ENCODE results near the gene CALN1. TPM values are rescaled to one million over a fixed set of nuclear protein-coding genes. Genes with fewer than 3 reads are reported as not detected.

CALN1 gene
- total and polyA plus RNA-seq, 4 donors = 0.02 to 0.91 (median 0.03) TPM

DNA sequence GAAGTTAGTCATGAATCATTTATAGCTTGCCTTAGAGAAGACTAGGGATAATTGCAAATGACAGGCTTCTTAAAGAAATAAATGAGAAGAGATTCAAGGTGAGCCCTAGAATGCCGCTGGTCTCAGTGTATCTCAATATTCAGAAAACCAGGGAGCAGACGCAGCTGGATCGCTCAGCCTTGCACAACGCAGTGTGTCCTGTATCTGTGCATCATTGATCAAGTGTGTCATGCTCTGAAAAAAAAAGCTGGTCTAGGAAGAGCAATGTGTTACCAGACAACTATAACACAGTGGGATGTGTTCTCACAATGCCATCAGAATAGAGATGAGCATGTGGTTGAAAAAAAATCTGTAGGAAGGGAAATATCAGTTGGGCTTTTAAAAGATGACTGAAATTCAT is 230.1 kb downstream of the CALN1 start:
- Histone ChIP-seq H3K9ac (ENCODE audit: insufficient read depth in 1 of 2, low read length in 2 of 2) (no peak overlapping the region), H3K27me3 (ENCODE audit: control insufficient read depth in 3 of 3, insufficient read depth in 3 of 3, low read length in 2 of 3) (no peaks in the 10 kb centered on the region), H3K4me1 (ENCODE audit: control insufficient read depth in 5 of 5, insufficient read depth in 5 of 5, low read length in 5 of 5) (no peaks in the 10 kb centered on the region), H3K9me3 (ENCODE audit: control insufficient read depth in 4 of 4, insufficient read depth in 3 of 4, low read length in 3 of 4) (no peaks in the 10 kb centered on the region), H3K4me3 (no peak overlapping the region), H3K36me3 (ENCODE audit: control insufficient read depth in 4 of 4, insufficient read depth in 4 of 4, low read length in 4 of 4) (no peaks in the 10 kb centered on the region), H3K27ac (ENCODE audit: low read depth in 1 of 2, low read length in 1 of 2) (no peak overlapping the region)
- TF ChIP-seq, protein P1, sequence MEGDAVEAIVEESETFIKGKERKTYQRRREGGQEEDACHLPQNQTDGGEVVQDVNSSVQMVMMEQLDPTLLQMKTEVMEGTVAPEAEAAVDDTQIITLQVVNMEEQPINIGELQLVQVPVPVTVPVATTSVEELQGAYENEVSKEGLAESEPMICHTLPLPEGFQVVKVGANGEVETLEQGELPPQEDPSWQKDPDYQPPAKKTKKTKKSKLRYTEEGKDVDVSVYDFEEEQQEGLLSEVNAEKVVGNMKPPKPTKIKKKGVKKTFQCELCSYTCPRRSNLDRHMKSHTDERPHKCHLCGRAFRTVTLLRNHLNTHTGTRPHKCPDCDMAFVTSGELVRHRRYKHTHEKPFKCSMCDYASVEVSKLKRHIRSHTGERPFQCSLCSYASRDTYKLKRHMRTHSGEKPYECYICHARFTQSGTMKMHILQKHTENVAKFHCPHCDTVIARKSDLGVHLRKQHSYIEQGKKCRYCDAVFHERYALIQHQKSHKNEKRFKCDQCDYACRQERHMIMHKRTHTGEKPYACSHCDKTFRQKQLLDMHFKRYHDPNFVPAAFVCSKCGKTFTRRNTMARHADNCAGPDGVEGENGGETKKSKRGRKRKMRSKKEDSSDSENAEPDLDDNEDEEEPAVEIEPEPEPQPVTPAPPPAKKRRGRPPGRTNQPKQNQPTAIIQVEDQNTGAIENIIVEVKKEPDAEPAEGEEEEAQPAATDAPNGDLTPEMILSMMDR (IDR thresholded peaks at IDR 0.05; ENCODE audit: control extremely low read depth, extremely low read depth) = no peak
- 94 to 96% methylated on average over 4 of the region's 4 CpGs for WGBS, 2 donors
- ATAC-seq (ENCODE audit: insufficient read depth, low FRiP score) (no peak), DNase-seq (no peak)

DNA sequence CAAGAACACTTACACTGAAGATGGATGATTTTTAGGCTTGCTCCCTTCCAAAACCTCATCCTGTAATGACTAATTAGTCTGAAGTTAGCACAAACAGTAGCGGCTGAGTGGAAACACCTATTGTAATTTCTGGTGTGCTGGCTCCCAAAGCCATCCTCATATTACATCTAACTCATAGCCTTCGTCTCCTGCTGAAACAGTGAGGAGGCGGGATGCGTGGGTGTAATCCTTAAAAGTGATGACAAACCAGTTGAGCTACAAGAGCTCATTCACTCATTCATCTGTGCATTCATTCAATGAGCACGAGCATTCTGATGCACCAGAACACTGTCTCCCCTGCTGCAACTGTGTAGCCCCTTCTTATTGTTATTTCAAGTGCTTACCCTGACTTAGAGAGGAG is 235.3 kb downstream of the CALN1 start:
- no peak for ATAC-seq (ENCODE audit: insufficient read depth, low FRiP score)
- H3K27me3 ChIP-seq (ENCODE audit: control insufficient read depth in 3 of 3, insufficient read depth in 3 of 3, low read length in 2 of 3) = no peaks in the 10 kb centered on the region
- no peak overlapping the region for H3K4me3 ChIP-seq
- no peak overlapping the region for H3K27ac ChIP-seq (ENCODE audit: low read depth in 1 of 2, low read length in 1 of 2)
- H3K4me1 ChIP-seq (ENCODE audit: control insufficient read depth in 5 of 5, insufficient read depth in 5 of 5, low read length in 5 of 5) = no peaks in the 10 kb centered on the region
- WGBS, 2 donors = 93 to 94% methylated on average over 5 of the region's 5 CpGs
- TF ChIP-seq, protein P1 (IDR thresholded peaks at IDR 0.05; ENCODE audit: control extremely low read depth, extremely low read depth) = no peak
- no peak for DNase-seq
- no peaks in the 10 kb centered on the region for H3K36me3 ChIP-seq (ENCODE audit: control insufficient read depth in 4 of 4, insufficient read depth in 4 of 4, low read length in 4 of 4)
- H3K9ac ChIP-seq (ENCODE audit: insufficient read depth in 1 of 2, low read length in 2 of 2) = no peak overlapping the region
- peaks cover 0 to 2% (median under 1%) of the 10 kb centered on the region in 4 donors for H3K9me3 ChIP-seq (ENCODE audit: control insufficient read depth in 4 of 4, insufficient read depth in 3 of 4, low read length in 3 of 4)

DNA sequence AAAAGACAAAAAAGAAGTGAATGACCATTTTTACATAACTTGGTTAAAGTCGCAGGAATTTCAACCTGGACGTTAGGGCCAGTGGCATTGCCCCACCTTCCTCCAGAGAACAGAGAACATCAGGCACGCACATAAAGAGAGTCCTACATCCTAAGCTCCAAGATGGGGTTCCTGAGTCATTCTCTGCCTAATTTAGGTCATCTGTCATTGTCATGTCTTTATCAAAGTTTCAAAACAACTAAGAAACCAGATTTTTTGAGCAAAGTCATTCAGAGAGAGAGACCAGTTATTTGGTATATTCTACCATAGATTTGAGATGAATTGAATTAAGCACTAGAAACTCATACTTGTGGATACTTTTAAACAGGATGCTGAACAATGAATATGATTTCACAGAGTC is 241.7 kb downstream of the CALN1 start:
- no peaks in the 10 kb centered on the region for H3K36me3 ChIP-seq (ENCODE audit: control insufficient read depth in 4 of 4, insufficient read depth in 4 of 4, low read length in 4 of 4)
- DNase-seq (no peak), ATAC-seq (ENCODE audit: insufficient read depth, low FRiP score) (no peak)
- H3K4me1 ChIP-seq (ENCODE audit: control insufficient read depth in 5 of 5, insufficient read depth in 5 of 5, low read length in 5 of 5) = no peaks in the 10 kb centered on the region
- H3K27me3 ChIP-seq (ENCODE audit: control insufficient read depth in 3 of 3, insufficient read depth in 3 of 3, low read length in 2 of 3) = no peaks in the 10 kb centered on the region
- TF ChIP-seq, protein P1 (IDR thresholded peaks at IDR 0.05; ENCODE audit: control extremely low read depth, extremely low read depth) = no peak
- H3K9me3 ChIP-seq (ENCODE audit: control insufficient read depth in 4 of 4, insufficient read depth in 3 of 4, low read length in 3 of 4) = peaks cover 0 to 2% (median 0%) of the 10 kb centered on the region in 4 donors
- 80 to 83% methylated on average over 3 of the region's 3 CpGs for WGBS, 2 donors
- no peak overlapping the region for H3K27ac ChIP-seq (ENCODE audit: low read depth in 1 of 2, low read length in 1 of 2)
- H3K4me3 ChIP-seq = no peak overlapping the region
- H3K9ac ChIP-seq (ENCODE audit: insufficient read depth in 1 of 2, low read length in 2 of 2) = no peak overlapping the region

DNA sequence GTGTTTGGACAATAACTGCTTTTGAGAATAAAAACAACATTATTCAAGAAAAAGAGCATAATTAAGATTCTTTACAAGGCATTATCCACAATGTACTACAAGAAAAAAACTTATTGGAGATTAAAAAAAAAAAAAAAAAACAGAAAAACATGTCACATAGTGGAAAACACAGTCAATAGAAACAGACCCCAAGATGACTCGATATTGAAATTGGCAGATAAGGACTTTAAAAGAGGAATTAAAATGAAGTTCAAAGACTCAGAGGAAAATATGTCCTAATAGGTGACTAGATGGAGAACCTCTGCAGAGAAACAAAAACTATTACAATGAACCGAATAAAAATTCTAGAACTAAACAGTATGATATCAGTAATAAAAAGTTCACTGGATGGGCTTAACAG is 248.9 kb downstream of the CALN1 start:
- Histone ChIP-seq H3K4me3 (no peak overlapping the region), H3K9ac (ENCODE audit: insufficient read depth in 1 of 2, low read length in 2 of 2) (no peak overlapping the region), H3K9me3 (ENCODE audit: control insufficient read depth in 4 of 4, insufficient read depth in 3 of 4, low read length in 3 of 4) (peaks cover 0 to 7% (median 5%) of the 10 kb centered on the region in 4 donors), H3K27ac (ENCODE audit: low read depth in 1 of 2, low read length in 1 of 2) (no peak overlapping the region), H3K36me3 (ENCODE audit: control insufficient read depth in 4 of 4, insufficient read depth in 4 of 4, low read length in 4 of 4) (no peaks in the 10 kb centered on the region), H3K4me1 (ENCODE audit: control insufficient read depth in 5 of 5, insufficient read depth in 5 of 5, low read length in 5 of 5) (no peaks in the 10 kb centered on the region), H3K27me3 (ENCODE audit: control insufficient read depth in 3 of 3, insufficient read depth in 3 of 3, low read length in 2 of 3) (no peaks in the 10 kb centered on the region)
- TF ChIP-seq, protein P1 (IDR thresholded peaks at IDR 0.05; ENCODE audit: control extremely low read depth, extremely low read depth) = no peak
- WGBS, 2 donors = 86 to 98% methylated on average over 2 of the region's 2 CpGs
- DNase-seq (no peak), ATAC-seq (ENCODE audit: insufficient read depth, low FRiP score) (no peak)
